GM21447 (cell line): ENCODE data around the gene ARSB.
"Not testable (repeated sequence)": the region's sequence is repeated elsewhere in the genome, so short reads cannot be mapped to it uniquely, and the experiment has no call there.

ENCODE experiments used
- ATAC-seq: cut with Tn5 transposase; IDR thresholded peaks from one replicate; pipeline ENCODE4 v1.9.1; 2021; ENCODE audit not compliant: unreplicated experiment

The ARSB gene

DNA sequence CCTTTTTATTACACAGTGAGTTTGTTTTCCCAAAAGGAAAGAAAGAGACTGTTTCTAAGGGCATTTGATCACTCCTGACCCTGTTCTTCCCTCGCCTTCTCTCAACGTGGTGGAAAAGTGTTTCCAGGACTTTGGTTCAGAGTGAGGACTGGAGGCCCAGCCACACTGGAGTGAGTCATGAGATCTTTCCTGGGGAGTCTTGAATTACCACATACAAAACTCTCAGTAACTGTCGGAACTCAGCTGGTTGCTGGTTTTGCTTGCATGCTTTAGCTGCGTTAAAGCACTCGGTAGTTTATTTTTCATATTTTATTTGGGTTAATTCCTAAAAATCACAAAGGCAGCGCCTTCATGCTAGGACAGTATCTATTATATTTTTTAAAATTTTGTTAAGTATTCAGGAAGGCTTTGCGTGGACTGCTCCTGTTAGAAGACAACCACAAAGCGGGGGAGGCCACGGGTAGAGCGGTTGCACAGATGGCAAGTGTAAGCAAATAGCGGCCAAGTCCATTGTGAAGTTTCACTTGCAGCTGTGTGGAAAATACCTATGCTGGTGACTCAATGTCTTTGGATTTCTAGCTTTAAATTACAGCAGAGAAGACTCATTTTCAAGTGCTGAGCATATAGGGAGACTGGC, 77.7 kb downstream of the ARSB start:
- ATAC-seq = no peak

DNA sequence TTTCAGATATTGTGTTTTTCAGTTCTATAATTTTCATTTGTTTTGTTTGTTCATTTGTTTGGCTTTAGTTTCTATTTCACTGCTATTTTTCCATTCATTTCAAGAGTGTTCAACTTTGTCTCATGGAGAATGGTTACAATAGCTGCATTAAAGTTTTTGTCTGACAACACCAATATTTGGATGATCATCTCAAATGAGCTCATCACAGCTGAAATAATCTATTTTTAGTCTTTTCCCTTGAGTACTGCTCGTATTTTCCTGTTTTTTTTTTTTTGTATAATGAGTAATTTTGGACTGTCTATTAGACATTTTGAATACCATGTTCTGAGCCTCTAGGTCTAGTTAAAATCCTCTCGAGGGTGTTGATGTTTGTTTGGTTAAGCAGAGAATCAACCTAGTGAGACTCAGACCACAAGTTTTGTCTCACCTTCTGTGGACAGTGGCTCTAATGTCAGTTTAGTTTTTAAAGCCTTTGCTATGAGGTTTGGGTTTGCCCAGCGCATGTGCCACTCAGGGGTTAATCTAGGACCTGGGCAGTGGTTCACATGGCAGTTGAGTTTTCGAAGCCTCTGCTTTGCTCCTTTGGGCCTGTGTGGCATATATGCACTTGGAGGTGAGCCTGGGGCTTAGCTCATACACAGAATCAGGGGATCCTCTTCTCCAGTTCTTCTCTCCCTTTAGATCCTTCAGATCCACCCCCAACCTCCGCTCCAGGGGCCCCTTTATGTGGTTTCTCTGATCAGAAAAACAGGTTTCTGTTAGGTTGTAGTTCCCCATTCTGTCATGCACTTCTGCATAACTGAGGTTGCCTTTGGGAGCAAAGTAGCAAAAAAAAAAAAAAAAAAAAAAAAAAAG, 79.8 kb downstream of the ARSB start:
- ATAC-seq = peak; percentile 77

DNA sequence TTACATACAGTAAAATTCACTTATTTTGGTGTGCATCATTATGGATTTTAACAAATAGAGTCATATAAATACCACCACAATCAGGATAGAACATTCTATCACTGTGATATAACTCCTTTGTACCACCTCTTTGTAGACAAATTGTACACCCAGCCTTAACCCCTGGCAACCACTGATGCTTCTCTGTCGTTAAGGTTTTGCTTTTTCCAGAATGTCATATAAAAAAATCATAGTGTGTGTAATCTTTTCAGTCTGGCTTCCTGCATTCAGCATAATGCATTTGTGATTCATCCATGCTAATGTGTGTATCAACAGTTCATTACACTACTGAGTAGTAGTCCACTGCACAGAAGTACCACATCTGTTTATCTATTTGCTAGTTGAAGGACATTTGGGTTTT, 81.2 kb downstream of the ARSB start:
- ATAC-seq = no peak

DNA sequence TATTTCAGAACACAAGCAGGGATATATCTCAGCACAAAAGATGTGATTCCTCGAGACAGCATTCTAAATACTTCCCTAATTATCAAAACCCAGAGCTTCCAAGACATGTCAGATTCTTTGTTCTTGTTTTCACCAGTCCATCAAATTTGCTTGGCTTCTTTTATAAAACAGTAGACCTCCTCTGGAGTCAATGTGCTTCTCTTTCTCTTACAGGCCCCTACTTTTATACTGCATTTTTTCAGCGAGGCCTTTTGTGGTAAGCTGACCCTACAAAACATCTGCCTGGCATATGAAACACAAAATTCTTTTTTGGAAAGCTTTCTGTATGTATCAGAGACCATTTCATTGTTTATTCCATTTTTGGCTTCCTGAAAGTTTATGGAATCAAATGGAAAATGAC, 81.8 kb downstream of the ARSB start:
- no peak for ATAC-seq

DNA sequence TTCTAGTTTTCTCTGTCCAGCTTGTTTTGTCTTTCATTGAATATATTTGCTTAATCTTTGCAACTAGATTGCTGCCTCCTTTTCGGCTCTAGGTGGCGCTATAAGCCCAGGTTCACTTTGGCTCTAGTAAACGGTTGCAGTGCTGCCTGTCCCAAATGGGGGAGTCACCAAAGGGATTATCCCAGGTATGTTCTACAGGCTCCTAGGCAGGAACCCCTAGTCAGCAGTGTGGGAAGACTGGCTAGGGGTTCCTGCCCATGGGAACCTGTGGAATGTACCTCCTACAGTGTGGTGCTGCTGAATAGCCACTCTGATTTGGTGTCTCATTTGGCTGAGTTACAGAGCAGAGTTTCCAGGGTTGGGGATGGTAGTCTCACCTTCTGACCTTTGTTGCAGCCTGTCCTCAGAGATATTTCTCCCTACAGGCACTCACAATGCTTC, 85.2 kb downstream of the ARSB start:
- ATAC-seq = no peak

DNA sequence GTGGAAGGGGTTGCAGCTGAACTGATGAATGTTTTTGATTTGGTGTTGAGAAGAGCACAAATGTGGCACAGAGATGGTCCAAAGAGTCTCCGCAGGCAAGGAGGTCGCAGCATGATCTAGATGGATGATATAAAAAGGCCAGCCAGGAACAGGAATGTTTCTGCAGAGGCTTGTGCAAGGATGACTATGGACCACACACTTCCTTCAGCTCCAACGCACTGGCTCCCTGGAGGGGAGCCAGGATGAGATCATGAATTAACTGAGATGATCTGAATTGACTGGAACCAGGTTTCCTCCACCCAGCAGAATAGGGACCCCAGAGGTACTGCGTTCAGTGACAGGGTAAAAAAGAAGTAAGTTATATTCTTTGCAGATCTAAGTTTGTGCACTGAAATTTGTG, 89.0 kb downstream of the ARSB start:
- no peak for ATAC-seq

DNA sequence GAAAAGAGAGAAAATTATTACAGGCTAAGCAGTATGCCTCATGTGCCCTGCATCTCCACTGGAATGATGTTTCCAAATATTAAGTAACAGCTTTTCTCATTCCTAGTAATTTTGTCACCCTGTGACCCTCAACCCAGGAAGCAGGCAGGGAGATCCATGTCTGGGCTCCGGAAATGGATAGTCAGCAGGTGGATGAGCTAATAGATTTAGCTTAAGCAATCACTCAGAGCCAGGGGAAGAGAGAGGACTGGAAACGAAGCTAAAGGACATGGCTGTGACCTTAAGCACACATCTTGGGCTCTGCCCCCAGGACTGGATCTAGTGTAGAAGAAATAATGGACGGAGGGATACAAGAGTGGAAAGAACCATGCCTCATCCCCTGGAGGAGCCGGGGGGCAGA, 89.5 kb downstream of the ARSB start:
- ATAC-seq = no peak

DNA sequence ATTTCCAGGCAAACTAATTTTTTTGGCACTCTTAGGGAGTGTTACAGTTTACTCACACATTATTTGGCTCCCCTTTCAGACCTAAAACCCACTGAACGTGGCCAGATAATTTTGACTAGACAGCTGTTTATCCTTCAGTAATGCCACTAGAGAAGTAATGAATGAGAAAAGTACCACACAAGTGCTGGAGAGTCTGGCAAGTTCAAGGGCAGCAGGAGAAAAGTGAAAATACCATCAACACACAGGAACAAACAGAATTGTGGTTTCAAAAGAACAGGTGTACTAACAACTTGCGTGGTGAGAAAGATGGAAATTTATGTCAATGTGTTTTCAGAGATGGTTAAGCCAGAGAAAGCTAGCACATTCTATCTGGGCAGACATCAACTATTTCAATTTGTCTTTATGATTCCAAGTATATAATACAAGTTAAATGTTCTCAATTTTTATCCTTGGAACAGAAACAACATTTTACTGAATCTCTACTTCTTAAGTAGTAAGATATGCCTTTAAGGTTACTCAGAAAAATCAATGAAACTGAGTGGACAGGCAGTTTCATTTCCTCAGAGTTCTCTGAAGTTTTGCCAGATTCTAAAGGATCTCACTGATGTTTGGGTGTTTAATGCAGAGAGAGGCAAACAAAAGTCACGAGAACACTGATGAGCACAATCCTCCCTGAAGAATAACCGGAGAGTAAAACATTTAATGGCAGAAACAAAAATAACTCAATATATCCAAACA, 91.0 kb downstream of the ARSB start:
- ATAC-seq = no peak

DNA sequence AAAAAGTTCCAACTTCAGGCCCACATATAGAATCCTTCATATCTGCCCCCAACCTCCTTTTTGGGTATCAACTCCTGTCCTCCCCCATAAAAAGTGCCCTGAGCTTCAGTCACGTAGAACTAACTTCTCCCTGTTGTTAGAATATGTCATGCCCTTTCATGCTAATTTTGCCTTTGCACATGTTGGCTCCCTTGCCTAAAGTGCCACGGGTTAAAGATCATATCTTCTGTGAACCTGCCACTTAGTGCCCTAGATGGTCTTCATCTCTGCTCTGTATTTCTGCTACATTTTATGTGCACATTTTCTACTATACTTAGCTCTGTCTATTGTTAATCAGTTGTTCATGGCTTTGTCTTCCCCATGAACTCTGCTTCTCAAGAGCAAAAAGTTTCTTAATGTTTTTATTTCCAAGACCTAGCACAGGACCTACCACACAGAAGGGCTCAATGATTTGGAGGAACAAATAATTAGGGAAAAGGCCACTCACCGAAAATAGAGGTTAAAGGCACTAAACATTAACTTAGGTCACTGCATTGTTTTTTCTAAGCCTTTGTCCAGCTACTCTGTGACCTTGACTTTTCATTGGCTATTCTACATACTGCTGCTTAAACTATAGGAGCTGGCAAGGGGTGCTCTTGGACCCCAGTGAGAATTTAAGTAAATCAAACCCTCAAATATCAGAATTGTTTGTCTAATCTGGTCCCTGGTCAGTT, 94.3 kb downstream of the ARSB start:
- no peak for ATAC-seq

DNA sequence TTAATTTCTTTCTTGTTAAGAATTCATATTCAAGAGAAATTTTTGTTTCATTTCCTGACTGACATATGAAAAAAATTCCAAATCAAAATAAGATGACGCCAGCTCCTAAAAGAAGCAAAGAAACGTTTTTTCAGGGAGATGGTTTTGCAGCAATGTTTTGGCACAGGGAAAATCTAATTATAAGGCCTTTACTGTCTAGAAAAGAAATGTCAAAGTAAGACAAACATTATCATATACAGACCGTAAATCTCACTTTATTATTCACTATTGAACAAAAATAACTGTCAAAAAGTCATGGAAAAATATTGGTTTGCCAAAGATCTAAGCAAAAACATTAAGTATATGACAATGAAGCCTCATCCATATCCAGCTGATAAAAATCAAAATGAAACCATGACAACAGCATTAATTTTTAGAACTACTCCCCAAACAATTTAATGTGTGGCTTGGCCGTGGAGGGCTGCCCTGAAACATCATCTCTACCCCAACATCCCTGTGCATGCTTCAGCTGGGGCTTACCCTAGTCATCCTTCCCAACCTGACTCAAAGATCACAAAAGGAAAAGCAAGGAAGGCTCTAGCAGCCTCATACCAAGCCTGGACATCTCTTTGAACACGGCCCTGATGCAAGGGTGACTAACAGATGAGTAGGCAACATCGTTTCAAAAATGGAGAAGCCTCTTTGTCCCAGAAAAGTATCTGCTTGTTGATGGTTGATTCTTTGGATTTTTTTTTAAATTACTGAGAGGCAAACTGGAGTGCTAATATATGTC, 95.6 kb downstream of the ARSB start:
- ATAC-seq = no peak

DNA sequence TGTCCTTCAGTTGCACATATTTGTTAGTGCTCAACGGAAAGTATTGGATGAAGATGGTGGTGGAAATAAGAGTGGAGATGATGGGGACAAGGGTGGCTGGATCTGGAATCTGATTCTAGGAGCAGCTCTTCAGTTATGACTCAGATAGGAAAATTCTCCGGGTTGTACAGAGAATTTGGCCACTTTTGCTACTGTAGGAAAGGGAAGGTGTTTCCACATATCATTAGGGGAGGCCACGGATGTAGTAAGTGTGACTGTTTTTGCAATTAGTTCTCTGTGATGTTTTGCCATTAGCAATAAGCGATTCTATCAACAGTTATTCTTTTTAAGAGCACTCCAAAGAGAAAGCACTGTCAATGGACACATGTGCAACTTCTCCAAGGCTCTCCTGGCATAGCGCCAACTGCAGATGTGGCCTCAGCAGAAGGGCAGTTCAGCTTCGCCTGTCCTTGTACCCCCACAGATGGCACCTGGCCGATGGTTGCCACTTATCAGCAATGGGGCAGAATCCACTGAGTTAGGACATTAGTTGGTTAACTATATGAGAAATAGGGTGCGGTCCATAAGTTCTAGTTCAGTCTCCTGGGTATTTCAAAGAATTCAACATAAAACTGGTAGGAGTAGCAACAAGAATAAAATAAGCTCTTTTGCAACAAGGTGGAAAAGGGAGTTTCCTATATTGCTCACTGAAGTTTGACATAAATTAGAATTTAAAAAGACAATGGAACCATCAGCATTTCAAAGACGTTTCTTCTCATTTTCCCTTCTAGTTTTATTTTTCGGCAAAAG, 96.3 kb downstream of the ARSB start:
- no peak for ATAC-seq

DNA sequence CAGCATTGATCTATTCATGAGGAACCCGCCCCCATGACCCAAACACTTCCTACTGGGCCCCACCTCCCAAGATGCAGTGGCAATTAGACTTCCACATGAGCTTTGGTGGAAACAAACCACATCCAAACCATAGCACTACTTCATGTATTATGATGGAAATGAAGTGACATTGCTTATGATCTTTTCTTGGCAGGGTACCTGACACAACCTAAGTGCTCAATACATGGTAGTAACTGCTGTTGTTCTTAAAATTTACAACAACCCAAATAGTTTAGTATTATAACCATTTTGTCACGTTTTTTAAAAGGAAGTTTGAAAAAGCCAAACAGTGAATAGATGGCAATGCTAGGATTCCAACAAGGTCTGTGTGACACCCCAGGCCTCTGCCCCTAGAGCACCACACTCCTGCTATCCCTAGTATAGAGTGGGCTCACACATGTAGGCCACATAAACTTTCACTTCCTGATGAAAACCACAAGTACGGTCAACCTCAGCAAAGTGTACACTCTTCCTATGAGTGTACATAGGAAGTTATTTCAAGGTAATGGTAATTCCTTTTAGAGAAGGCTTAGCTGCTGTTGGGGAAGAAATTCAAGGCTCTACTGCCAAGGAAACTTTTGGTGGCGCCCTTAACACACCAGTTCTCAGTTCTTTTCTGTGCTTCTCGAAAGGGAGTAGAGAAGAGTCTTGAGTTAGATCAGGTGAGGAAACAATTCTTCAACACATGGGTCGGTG, 97.6 kb downstream of the ARSB start:
- peak; percentile 99 for ATAC-seq

DNA sequence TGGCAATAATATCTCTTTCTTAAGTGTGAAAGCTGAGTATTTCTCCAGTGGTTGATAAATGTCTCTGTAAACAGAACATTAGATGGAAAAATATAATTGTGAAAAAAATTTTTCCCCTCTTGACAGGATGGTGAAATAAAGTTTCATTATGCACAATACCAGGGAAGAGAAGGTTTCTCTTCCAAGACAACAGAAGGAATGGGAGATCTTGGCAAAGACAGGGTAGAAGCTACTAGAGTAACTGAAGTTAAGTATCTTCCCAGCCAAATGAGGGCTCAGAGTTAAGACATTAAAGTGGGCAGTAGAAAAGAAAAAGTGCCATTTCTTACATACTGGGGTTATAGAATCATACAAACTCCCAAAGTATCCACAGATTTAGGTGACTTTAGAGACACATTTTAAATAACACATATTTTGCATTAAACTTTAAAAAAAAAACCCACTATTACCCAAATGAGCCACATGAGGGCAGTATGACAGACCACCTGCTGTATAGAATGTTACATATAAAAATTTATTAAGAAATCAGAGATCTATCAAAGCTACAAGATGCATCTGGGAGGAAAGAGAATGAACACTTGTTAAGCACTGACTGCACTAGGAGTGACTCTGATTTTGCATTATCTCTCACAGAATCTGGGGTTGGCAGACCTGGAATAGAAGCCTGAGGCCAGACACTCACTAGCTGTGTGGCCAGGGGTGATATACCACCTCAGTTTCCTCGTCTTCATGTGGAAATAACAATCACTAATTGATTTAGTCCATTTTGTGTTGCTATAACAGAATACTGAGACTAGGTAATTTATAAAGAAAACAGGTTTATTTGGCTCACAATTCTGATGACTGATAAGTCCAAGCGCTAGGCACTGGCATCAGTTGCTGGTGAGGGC, 98.5 kb downstream of the ARSB start:
- no peak for ATAC-seq

DNA sequence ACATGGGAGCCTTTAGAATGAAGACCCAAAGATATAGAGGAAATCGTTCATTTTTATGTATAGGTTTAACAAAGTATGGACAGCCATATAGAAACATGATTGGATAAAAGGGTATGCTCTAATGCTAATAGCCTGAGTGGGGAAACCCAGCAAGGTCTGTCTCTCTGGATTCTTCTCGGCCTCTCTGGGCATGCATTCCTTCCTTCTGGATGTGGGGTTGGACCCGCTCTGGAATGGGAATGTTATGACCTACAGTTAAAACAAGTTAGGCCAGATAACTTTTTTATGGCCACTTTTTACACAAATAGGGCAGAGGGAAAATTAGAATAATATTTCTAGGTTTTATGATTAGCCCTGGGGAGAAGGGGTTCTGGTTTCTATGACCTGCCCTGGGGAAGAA, 103.2 kb downstream of the ARSB start:
- ATAC-seq = no peak

DNA sequence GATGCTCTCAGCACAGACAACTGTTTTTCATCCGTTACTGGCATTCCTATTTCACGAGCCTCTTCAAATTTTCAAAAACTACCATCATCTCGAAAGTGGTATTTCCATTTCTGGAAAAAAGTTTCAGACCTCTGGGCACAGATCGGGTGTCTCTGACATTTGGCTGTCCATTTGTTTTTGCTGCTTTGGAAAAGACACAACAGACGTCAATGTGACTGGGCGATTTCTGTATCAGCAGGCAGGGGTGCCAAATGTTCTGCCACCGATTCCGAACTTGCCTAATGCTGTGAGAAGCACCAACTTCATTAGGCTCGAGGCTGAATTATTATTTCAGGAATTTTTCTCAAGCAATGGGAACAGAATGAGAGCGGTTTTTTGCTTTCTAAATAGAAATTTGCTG, 105.6 kb downstream of the ARSB start:
- no peak for ATAC-seq

DNA sequence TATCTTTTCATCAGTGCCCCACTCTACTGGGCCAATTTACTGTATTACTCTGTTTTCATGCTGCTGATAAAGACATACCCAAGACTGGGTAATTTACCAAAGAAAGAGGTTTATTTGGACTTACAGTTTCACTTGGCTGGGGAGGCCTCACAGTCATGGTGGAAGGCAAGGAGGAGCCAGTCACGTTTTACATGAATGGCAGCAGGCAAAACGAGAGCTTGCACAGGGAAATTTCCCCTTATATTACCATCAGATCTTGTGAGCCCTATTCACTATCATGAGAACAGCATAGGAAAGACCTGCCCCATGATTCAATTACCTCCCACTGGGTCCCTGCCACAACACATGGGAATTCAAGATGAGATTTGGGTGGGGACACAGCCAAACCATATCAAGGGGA, 119.0 kb downstream of the ARSB start:
- ATAC-seq = not testable (repeated sequence)

DNA sequence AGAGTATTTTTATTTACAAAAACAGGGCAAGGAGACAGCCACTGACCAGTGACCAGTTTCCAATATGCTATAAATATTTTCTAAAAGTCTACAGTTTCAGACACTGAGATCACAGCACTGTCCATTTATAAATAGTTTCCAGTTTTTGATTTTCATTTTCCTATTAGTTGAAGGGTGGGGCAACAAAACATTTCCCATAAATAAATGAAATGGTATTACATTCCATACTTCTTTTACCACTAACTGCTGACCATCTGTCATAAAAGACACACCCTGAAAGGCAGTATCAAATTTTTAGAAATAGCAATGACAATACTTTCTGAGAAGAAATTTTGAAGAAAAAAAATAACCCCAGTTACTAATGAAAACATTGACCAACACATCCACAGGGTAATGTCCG, 126.7 kb downstream of the ARSB start:
- no peak for ATAC-seq

DNA sequence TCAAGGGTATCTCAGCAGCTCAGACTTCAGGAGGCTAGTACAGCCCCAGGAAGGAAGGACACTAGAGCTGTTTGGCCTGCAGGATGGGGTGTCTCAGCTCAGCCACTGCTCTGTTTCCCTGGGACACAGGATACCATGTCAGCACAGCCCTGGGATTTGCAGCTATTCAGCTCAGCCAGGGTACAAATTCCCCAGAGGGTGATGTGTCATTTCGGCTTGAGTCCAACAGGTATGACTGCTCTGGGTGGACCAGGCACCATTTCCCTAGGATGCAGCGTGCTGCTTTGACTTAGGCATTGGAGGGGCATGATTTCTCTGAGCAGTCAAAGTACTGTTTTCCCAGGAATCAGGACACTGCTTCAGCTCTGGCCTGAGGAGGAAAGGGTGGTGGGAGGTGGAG, 130.1 kb downstream of the ARSB start:
- ATAC-seq = no peak
